Smooth muscle cell (in vitro differentiated cells): ENCODE measurements around the gene ATF7. TPM values are rescaled to one million over a fixed set of nuclear protein-coding genes. Genes with fewer than 3 reads are reported as not detected.

Experiments
- DNase-seq: peaks from one replicate; lab custom pipeline; 2025; ENCODE audit not compliant: unreplicated experiment; lab: John Stamatoyannopoulos, UW
- H2AFZ ChIP-seq: fragments of 200-600 bp; sonication (generic); 2 replicates; pipeline ENCODE4 v1.6.0; 2016; ENCODE audit warnings: antibody characterized with exemption, low read depth, mild to moderate bottlenecking
- H3F3A ChIP-seq: fragments of 200-600 bp; sonication (generic); 2 replicates; pipeline ENCODE4 v1.6.0; 2017; ENCODE audit warnings: antibody characterized with exemption, low read depth
- H3K27ac ChIP-seq: fragments of 200-600 bp; sonication (generic); 2 replicates; pipeline ENCODE4 v1.5.1; 2016; ENCODE audit warnings: low read depth, mild to moderate bottlenecking
- H3K27me3 ChIP-seq: fragments of 200-600 bp; sonication (generic); 2 replicates; pipeline ENCODE4 v1.6.1; 2016; ENCODE audit warnings: low read depth, mild to moderate bottlenecking
- H3K36me3 ChIP-seq: fragments of 200-600 bp; sonication (generic); 2 replicates; pipeline ENCODE4 v1.5.1; 2016; ENCODE audit warnings: low read depth
- H3K4me1 ChIP-seq: fragments of 200-600 bp; sonication (generic); 2 replicates; pipeline ENCODE4 v1.5.1; 2016; ENCODE audit warnings: low read depth
- H3K4me2 ChIP-seq: fragments of 200-600 bp; sonication (generic); 2 replicates; pipeline ENCODE4 v1.6.0; 2016; ENCODE audit warnings: mild to moderate bottlenecking
- H3K4me3 ChIP-seq: fragments of 200-600 bp; sonication (generic); 2 replicates; pipeline ENCODE4 v1.5.1; 2016; ENCODE audit warnings: mild to moderate bottlenecking
- H3K79me2 ChIP-seq: fragments of 200-600 bp; sonication (generic); 2 replicates; pipeline ENCODE4 v1.6.0; 2016; ENCODE audit warnings: low read depth, mild to moderate bottlenecking
- H3K9ac ChIP-seq: fragments of 200-600 bp; sonication (generic); 2 replicates; pipeline ENCODE4 v1.6.0; 2016; ENCODE audit warnings: low read depth
- H3K9me3 ChIP-seq: fragments of 200-600 bp; sonication (generic); replicated peaks from 2 replicates; pipeline ENCODE4 v1.5.1; 2016; ENCODE audit warnings: low read depth
- H4K20me1 ChIP-seq: fragments of 200-600 bp; sonication (generic); 2 replicates; pipeline ENCODE4 v1.6.0; 2016; ENCODE audit warnings: low read depth
- CTCF ChIP-seq: fragments of 200-600 bp; sonication (generic); IDR thresholded peaks from 2 replicates; pipeline ENCODE4 v1.5.1; 2017; ENCODE audit warnings: borderline replicate concordance, mild to moderate bottlenecking, antibody characterized with exemption; ENCODE audit not compliant: insufficient read depth, poor library complexity, severe bottlenecking
- WGBS: methylation state at CpG from one replicate; pipeline ENCODE4 v1.1.7; 2016; ENCODE audit warnings: low lambda C conversion rate; 5-methylcytosine and 5-hydroxymethylcytosine counted together
- polyA plus RNA-seq: library from polyadenylated mRNA; unstranded; fragments of >200 nt; fragmentation: Nextera tagmentation; extraction: Ambion mirVana; gene quantifications from 2 replicates; pipeline ENCODE4 v1.2.1, GENCODE V29; 2016
- total RNA-seq: library from RNA; depleted of rRNA; stranded (reverse); fragments of >200 nt; gene quantifications from 2 replicates; pipeline ENCODE4 v1.2.3, GENCODE V29; 2014

The ATF7 gene
- total and polyA plus RNA-seq, 2 experiments from 2014 or later = 15.2 to 28.5 TPM

DNA sequence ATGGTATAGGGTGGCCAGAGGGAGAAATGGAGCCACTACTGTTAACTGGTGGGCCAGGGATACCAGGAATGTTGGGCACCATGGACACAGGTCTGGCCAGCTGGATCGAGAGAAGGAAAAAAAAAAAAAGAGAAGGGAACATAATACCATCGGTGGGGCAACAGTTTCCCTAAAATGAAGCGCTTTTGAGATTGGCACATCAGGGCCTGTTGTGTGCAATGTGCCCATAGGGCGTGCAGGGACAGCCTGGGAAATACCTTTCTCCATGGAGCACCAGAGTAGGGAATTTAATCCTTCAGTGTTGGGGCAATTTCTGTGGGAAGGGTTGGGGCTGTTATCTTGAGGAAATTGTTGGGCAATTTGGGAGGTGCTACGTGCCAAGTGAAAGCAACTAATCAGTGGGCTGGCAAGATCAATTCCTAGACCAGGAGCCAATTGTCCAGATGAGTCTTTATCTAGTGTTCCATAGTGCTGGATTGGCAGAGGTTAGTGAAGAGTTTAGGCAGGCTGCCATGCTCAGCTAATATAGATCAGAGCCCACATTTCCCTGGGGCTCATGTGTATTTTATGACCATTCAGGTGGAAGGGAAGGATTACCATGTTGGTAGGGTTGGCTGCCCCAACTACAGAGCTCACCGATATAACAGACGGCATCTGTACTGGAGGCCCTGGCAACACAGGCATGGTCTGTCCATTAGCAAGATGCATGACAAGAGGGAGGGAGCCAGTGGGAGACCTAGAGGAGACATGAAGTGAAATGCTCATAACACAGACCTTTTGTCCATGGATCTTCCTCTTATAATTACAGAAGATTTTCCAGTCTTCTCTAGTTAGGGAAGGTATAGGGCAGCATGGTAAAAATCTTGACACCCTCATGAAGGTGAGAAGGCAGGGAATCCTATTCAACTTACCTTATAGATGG, 93.4 kb downstream of the ATF7 start:
- TF ChIP-seq CTCF = no peak
- Histone ChIP-seq H2AFZ (no peak overlapping the region), H3K9ac (no peak overlapping the region), H3K4me1 (no peaks in the 10 kb centered on the region), H4K20me1 (no peaks in the 10 kb centered on the region), H3K27me3 (no peaks in the 10 kb centered on the region), H3F3A (no peaks in the 10 kb centered on the region), H3K27ac (no peak overlapping the region), H3K4me3 (no peak overlapping the region), H3K36me3 (peaks cover 21% of the 10 kb centered on the region), H3K9me3 (no peaks in the 10 kb centered on the region), H3K4me2 (no peak overlapping the region), H3K79me2 (no peaks in the 10 kb centered on the region)
- no peak for DNase-seq
- 97% methylated on average over 7 of the region's 7 CpGs for WGBS

- H3F3A ChIP-seq = no peaks in the 10 kb centered on the region
- no peaks in the 10 kb centered on the region for H4K20me1 ChIP-seq
- DNase-seq = no peak
- 96% methylated on average over 3 of the region's 3 CpGs for WGBS
- no peak overlapping the region for H3K9ac ChIP-seq
- H3K9me3 ChIP-seq = no peaks in the 10 kb centered on the region
- H3K79me2 ChIP-seq = no peaks in the 10 kb centered on the region
- no peaks in the 10 kb centered on the region for H3K27me3 ChIP-seq
- peaks cover 19% of the 10 kb centered on the region for H3K36me3 ChIP-seq
- no peak for TF ChIP-seq CTCF
- H2AFZ ChIP-seq = no peak overlapping the region
- H3K4me3 ChIP-seq = no peak overlapping the region
- no peaks in the 10 kb centered on the region for H3K4me1 ChIP-seq
- H3K4me2 ChIP-seq = no peak overlapping the region
- no peak overlapping the region for H3K27ac ChIP-seq
Measured at GRCh38 chr12:53532021-53532420, 94.2 kb downstream of the ATF7 start.

- Histone ChIP-seq H2AFZ (no peak overlapping the region), H3K36me3 (peaks cover 10% of the 10 kb centered on the region), H3F3A (no peaks in the 10 kb centered on the region), H3K27me3 (no peaks in the 10 kb centered on the region), H3K4me1 (no peaks in the 10 kb centered on the region), H3K9ac (no peak overlapping the region), H3K27ac (peak overlapping the region; percentile 56), H3K4me2 (no peak overlapping the region), H3K79me2 (no peaks in the 10 kb centered on the region), H3K9me3 (no peaks in the 10 kb centered on the region), H3K4me3 (no peak overlapping the region), H4K20me1 (no peaks in the 10 kb centered on the region)
- DNase-seq = no peak
- 63% methylated on average over 4 of the region's 4 CpGs for WGBS
- TF ChIP-seq CTCF = no peak
Measured at GRCh38 chr12:53530920-53531319, 95.3 kb downstream of the ATF7 start.
